Transverse colon (tissue), 4 donors: Measurements from ENCODE around the gene LETM1. TPM values are rescaled to one million over a fixed set of nuclear protein-coding genes. Genes with fewer than 3 reads are reported as not detected.

Experiments
- DNase-seq: peaks from one replicate; pipeline ENCODE4 v3.0.0-alpha.2; 2019
- H3K27ac ChIP-seq, 4 donors: fragments of 200-600 bp; sonication (generic); 2 replicates each; pipeline ENCODE4 v1.5.1; 2016 to 2018; ENCODE audit warnings: inconsistent platforms in 4 of 4
- H3K27me3 ChIP-seq: fragments of 200-600 bp; sonication (generic); 2 replicates; pipeline ENCODE4 v1.5.1; 2017; ENCODE audit warnings: inconsistent platforms
- H3K36me3 ChIP-seq, 4 donors: fragments of 200-600 bp; sonication (generic); 2 replicates each; pipeline ENCODE4 v1.5.1; 2017 to 2019; ENCODE audit warnings: inconsistent platforms in 4 of 4
- H3K4me1 ChIP-seq, 4 donors: fragments of 200-600 bp; sonication (generic); 2 replicates each; pipeline ENCODE4 v1.5.1; 2017 to 2020; ENCODE audit warnings: inconsistent platforms in 4 of 4
- H3K4me3 ChIP-seq, 4 donors: fragments of 200-600 bp; sonication (generic); 1 replicate in 1 of 4; 2 replicates in 3 of 4; pipeline versions ENCODE4 v1.5.1 to v1.6.1; 2017 to 2019; ENCODE audit warnings: inconsistent platforms in 4 of 4
- H3K9me3 ChIP-seq, 2 donors: fragments of 200-600 bp; sonication (generic); 2 replicates each; pipeline ENCODE4 v1.5.1; 2017 to 2019; ENCODE audit warnings: inconsistent platforms in 2 of 2
- EP300 ChIP-seq: sonication (generic); formaldehyde crosslinking; IDR thresholded peaks from one replicate; pipeline ENCODE4 v1.6.1; 2017; ENCODE audit warnings: antibody characterized with exemption, low read depth
- POLR2A ChIP-seq: fragments of 450-650 bp; IDR thresholded peaks from one replicate; pipeline ENCODE4 v1.6.1; 2016; ENCODE audit warnings: antibody characterized with exemption, mild to moderate bottlenecking, moderate library complexity
- POLR2AphosphoS5 ChIP-seq, 3 donors: sonication (generic); formaldehyde crosslinking; IDR thresholded peaks; one replicate each; pipeline ENCODE4 v1.6.1; 2016; ENCODE audit warnings: antibody characterized with exemption in 3 of 3
- WGBS, 2 donors: methylation state at CpG; one replicate each; pipeline ENCODE4 v1.1.5; 2018; ENCODE audit warnings: low coverage in 1 of 2; 5-methylcytosine and 5-hydroxymethylcytosine counted together
- in situ Hi-C, 4 donors: fragments of 200-750 bp; cut with MboI; loops; one replicate each; pipeline versions ENCODE4 v1.15.0 to v1.15.1; 2017; ENCODE audit warnings: low sequenced_read_pairs in 3 of 4, low pct_ligation_motif_present in 1 of 4, low pct_unique_long_range_greater_than_20kb in 1 of 4
- intact Hi-C: fragments of 100-400 bp; cut with DNase I; formaldehyde crosslinking; loops from one replicate; pipeline ENCODE4 v1.15.1; 2023; ENCODE audit warnings: low total_unique reads
- total RNA-seq, 4 donors: library from RNA; depleted of rRNA; stranded (reverse); fragments of >200 nt; gene quantifications; one replicate each; pipeline ENCODE4 v1.1.0, GENCODE V29; 2016
- TF ChIP-seq, protein P1 (sequence below), 5 experiments: fragments of 200-600 bp in 3 of 5; fragments of 450-650 bp in 2 of 5; sonication (generic) in 3 of 5; IDR thresholded peaks; 1 replicate in 2 of 5; 2 replicates in 3 of 5; pipeline ENCODE4 v1.5.1; 2016 to 2017; ENCODE audit warnings: antibody characterized with exemption in 5 of 5, inconsistent platforms in 3 of 5, mild to moderate bottlenecking in 2 of 5, moderate library complexity in 1 of 5

The LETM1 gene
- total RNA-seq, 4 donors from 2014 or later: 173 to 469 (median 243) TPM

DNA sequence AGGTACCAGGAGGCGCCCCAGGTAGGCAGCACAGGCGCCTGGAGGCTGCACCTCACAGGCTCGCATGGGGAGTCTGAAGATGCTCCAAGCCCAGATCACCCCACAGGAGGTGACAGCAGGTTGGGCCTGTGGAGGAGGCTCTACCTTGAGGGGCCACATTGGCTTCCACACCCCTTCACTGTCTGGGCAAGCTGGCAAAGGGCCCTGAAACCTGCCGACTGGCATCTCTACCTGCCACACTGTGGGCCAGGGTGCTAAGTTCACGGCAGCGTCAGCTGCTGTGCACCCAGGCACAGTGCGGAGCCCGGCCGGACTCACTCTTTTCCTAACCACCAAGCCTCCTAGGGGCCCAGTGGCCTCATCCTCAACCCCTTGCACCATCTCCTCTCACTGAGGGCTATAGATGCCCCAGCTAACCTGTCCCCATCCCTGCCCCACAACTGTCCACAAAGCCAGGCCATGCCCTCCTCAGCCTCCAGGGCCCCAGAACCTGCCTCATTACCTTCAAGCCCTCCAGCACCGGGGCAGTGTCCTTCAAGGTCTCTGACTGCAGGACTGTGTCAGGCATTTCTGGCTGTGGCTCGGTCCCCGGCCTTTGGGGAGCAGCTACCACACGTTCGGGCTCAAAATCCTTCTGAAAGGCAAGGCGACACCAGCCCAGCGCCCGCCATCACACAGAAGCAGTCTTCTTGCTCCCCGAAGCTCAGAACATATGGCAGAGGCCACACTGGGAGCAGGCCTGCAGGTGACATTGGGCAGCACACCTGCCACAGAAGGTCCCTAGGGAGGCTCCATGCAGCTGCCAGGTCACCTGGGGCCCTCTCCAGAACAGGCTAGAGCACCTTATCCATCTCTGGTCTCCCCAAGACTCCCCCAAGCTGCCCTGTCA lies 34.0 kb downstream of the LETM1 start:
- no peaks in the 10 kb centered on the region for H3K9me3 ChIP-seq
- H3K4me3 ChIP-seq: no peak overlapping the region
- intact Hi-C loops (no loop called here), in situ Hi-C loops (loop anchor here in 1 of 4 donors (25.0 kb wide), 1 partner anchor 365 kb away; no protein-coding TSS in a partner anchor)
- no peaks in the 10 kb centered on the region for H3K27me3 ChIP-seq
- TF ChIP-seq EP300: no peak
- TF ChIP-seq POLR2AphosphoS5 (IDR thresholded peaks at IDR 0.05): no peak
- no peak for TF ChIP-seq POLR2A
- TF ChIP-seq, protein P1, sequence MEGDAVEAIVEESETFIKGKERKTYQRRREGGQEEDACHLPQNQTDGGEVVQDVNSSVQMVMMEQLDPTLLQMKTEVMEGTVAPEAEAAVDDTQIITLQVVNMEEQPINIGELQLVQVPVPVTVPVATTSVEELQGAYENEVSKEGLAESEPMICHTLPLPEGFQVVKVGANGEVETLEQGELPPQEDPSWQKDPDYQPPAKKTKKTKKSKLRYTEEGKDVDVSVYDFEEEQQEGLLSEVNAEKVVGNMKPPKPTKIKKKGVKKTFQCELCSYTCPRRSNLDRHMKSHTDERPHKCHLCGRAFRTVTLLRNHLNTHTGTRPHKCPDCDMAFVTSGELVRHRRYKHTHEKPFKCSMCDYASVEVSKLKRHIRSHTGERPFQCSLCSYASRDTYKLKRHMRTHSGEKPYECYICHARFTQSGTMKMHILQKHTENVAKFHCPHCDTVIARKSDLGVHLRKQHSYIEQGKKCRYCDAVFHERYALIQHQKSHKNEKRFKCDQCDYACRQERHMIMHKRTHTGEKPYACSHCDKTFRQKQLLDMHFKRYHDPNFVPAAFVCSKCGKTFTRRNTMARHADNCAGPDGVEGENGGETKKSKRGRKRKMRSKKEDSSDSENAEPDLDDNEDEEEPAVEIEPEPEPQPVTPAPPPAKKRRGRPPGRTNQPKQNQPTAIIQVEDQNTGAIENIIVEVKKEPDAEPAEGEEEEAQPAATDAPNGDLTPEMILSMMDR (IDR thresholded peaks at IDR 0.05): no peak
- peaks cover 0 to 43% (median 22%) of the 10 kb centered on the region in 4 donors for H3K36me3 ChIP-seq
- H3K4me1 ChIP-seq: no peaks in the 10 kb centered on the region
- WGBS, 2 donors: 96% methylated on average over 12 of the region's 18 CpGs; no CpG with 5 or more reads in 1 of the 2 donors
- DNase-seq: no peak
- H3K27ac ChIP-seq: no peak overlapping the region

- intact Hi-C loops: no loop called here
- WGBS, 2 donors: 91% methylated on average over 7 of the region's 7 CpGs; no CpG with 5 or more reads in 1 of the 2 donors
- Histone ChIP-seq H3K36me3 (peaks cover 0 to 60% (median 26%) of the 10 kb centered on the region in 4 donors), H3K4me1 (no peaks in the 10 kb centered on the region), H3K9me3 (no peaks in the 10 kb centered on the region), H3K4me3 (no peak overlapping the region), H3K27me3 (no peaks in the 10 kb centered on the region), H3K27ac (no peak overlapping the region)
- in situ Hi-C loops: loop anchor here in 2 of 4 donors (10.0 to 25.0 kb wide), 3 partner anchors 65 to 367 kb away; no protein-coding TSS in a partner anchor
- DNase-seq: no peak
- TF ChIP-seq, protein P1 (IDR thresholded peaks at IDR 0.05): no peak
- TF ChIP-seq POLR2A (no peak), POLR2AphosphoS5 (IDR thresholded peaks at IDR 0.05) (no peak), EP300 (no peak)
Measured at GRCh38 chr4:1819816-1820215, 36.1 kb downstream of the LETM1 start.

GRCh38 chr4:1819284-1819683 lies 36.7 kb downstream of the LETM1 start:
- Histone ChIP-seq H3K4me1 (no peaks in the 10 kb centered on the region), H3K36me3 (peaks cover 0 to 65% (median 28%) of the 10 kb centered on the region in 4 donors), H3K4me3 (no peak overlapping the region), H3K9me3 (no peaks in the 10 kb centered on the region), H3K27ac (no peak overlapping the region), H3K27me3 (no peaks in the 10 kb centered on the region)
- TF ChIP-seq EP300 (no peak), POLR2A (no peak), POLR2AphosphoS5 (IDR thresholded peaks at IDR 0.05) (no peak)
- TF ChIP-seq, protein P1 (IDR thresholded peaks at IDR 0.05): no peak
- WGBS, 2 donors: 82 to 85% methylated on average over 9 to 10 of the region's 10 CpGs
- intact Hi-C loops: no loop called here
- DNase-seq: no peak
- in situ Hi-C loops: loop anchor here in 2 of 4 donors (10.0 to 25.0 kb wide), 3 partner anchors 64 to 368 kb away; no protein-coding TSS in a partner anchor
